Anterior cingulate cortex (tissue), 58 donors: ENCODE results near the gene KRT84.
"Not testable (repeated sequence)": the region's sequence is repeated elsewhere in the genome, so short reads cannot be mapped to it uniquely, and the experiment has no call there.

Experiments
- DNase-seq, 58 donors: peaks; one replicate each; lab custom pipeline; 2025; lab: John Stamatoyannopoulos, UW

KRT84 gene

GRCh38 chr12:52347551-52348510, 37.6 kb downstream of the KRT84 start:
- DNase-seq, result no peak

DNA sequence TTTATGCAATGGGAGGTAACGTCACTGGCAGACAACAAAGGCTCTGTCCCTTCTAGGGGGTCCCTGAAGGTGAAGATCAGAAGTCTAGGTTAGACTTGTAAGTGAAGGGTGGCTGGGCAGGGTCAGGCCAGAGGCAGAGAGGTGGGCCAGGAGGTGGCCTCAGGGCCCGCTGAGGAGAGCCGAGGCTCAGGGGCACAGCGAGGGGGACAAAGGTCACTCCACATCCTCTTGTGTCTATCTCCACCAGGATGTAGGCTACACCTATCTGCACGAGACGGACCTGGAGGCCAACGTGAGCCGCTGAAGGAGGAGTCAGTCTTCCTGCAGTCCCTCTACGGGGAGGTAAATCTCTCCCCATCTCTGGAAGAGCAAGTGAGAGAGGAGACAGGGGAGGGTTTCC, 38.4 kb downstream of the KRT84 start:
- DNase-seq, result no peak

GRCh38 chr12:52346593-52346992, 38.9 kb downstream of the KRT84 start:
- DNase-seq, result peak in 43 of 58 donors; percentile 5 to 80 (median 35)

GRCh38 chr12:52345041-52345440, 40.4 kb downstream of the KRT84 start:
- not testable (repeated sequence) for DNase-seq

DNA sequence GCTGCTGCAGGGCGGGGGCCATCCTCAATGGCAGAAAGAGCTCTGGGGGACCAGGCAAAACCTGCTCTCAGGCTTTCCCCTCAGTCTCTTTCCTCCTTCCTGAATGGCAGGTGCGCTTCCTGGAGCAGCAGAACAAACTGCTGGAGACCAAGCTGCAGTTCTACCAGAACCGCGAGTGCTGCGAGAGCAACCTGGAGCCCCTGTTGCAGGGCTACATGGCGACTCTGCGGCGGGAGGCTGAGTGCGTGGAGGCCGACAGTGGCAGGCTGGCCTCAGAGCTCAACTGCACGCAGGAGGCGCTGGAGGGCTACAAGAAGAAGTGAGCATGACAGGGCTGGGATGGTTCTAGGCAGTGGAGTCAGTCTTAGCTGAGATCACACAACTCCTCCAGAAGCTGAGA, 41.3 kb downstream of the KRT84 start:
- no peak for DNase-seq

DNA sequence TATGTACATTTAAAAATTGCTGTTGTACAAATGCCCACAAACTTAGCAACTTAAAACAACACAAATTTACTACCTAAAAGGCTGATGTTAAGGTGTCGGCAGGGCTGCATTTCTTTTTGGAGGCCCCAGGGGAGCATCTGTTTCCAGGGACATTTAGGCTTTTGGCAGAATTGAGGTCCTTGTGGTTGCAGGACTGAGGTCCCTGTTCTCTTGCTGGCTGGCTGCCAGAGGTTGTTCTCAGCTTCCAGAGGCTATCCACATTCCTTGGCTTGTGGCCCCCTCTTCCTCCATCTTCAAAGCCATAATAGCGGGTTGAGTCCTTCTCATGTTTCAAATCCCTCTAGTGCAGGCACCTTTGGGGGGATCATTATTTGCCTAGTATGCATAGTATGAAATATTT, 41.9 kb downstream of the KRT84 start:
- no peak for DNase-seq

DNA sequence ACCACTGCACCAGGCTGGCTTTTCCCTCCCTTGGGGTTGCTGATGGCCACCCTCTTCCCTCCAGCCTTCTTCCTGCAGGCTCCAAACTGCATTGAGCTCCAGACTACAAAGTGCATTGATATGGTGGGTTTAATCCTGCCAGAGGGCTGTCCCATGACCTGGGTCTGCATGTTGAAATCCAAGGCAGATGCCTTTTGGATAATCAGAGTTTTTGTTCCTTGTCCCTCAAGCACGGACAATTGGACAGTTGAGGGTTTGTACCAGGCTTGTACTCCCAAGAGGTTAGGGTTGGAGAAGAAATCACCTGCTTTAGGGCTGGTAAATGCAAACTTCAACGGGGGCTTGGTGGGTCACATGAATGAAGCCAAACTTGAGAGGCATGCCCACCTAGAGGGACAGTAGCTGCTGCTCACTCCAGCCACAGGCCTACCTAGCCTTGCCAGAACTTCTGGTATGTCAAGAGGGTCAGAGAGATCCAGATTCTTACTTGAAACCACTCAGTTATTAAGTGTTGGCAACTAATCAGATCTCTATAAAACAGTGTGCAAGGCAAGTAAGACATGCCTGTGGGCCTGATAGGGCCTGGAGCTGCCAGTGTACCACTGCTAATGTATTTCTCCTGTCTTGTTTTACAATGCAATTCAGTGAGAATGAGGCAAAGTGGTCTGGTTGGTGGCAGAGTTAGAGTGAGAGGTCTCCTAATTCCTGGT, 42.5 kb downstream of the KRT84 start:
- DNase-seq, result no peak

- DNase-seq, result no peak
Observed at GRCh38 chr12:52341066-52341580, 44.3 kb downstream of the KRT84 start.

DNA sequence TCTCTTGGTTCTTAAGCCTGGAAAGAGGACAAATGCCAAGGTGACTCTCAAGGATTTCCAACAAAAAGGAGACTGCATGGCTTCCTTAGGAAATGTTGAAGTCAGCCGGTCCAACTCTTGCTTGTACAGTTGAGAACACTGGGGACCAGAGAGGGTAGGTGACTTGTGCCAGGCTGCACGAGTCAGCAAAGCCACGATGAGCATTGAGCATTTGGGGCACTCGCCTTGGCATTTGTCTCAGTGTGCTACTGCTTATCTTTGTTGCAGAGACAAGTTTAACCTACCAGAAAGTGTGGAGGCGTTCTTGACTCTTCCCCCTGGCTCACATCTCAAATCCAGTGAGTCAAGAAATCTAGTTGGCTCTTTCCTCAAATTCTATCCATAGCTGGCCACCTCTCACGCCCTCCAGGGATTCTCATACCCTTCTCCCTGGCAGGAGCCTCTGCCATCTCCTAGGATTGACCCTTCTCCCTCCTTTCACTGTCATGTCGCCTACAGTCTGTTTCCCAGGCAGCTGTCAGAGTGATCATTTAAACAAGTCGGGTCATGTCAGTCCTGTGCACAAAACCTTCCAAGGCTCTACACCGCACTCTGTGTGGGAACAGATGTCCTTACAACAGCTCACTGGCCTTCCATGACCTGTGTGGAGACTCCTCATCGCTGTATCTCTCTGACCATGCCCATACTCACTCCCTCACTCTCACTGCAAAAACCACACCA, 47.1 kb downstream of the KRT84 start:
- no peak for DNase-seq

DNA sequence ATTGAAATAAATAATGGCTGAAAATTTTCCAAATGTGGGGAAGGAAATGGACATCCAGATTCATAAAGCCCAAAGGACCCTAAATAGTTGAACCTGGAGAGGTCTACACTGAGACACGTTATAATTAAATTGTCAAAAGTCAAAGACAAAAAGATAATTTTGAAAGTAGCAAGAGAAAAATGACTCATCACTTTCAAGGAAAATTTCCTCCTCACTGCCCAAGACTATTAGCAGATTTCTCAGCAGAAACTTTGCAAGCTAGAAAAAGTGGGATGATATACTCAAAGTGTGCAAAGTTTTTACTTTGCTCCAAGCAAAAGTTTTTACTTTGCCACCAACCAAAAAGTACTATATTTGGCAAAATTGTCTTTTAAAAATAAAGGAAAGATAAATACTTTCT, 48.4 kb downstream of the KRT84 start:
- DNase-seq, result no peak

- DNase-seq, result no peak
Observed at GRCh38 chr12:52336641-52337040, 48.8 kb downstream of the KRT84 start.

DNA sequence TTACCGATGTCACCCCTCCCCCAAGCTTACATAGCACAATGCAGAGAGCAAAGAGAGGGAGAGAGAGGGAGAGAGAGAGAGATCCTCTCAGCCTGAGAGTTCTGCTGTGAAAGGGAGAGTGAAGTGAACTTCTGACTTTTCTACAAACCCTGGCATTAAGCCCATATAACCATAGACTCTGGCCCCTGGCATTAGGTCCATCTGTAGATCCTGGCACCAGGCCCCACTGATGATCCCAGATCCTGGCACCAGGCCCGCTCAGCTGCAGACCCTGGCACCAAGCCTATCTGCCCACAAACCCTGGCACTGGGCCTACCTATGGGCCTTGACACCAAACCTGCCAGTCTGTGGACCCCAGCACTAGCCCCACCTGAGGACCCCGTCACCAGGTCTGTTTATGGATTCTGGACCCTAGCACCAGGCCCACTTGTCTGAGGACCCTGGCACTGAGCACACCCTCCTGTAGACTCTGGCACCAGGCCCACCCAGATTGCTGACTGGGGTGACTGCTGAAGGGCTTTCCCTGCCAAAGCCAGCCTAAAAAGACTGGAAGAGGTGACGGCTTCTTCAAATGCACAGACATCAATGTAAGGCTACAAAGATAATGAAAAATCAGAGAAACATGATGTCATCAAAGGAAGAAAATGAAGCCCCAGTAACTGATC, 49.7 kb downstream of the KRT84 start:
- no peak for DNase-seq

GRCh38 chr12:52334185-52334584, 51.3 kb downstream of the KRT84 start:
- DNase-seq, result no peak

GRCh38 chr12:52333321-52333720, 52.1 kb downstream of the KRT84 start:
- no peak for DNase-seq

- no peak for DNase-seq
Observed at GRCh38 chr12:52332381-52332780, 53.1 kb downstream of the KRT84 start.

DNA sequence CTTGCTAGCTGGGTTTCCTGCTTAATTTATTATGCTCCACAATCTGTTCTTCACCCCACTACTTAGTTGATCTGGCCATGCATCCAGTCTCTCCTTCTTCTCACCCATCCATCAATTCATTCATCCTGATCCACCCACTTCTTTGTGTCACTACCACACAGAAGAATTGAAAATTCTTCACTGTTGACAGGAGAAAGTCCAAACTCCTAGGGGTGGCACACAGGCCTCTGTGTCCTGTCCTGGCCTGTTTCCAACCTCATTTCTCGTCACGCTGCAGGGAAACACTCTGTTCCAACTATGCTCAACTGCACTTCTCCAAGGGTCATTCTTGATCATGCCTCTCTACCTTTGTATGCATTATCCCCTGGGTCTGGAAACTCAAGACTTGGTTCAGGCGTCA, 53.6 kb downstream of the KRT84 start:
- DNase-seq, result no peak

DNA sequence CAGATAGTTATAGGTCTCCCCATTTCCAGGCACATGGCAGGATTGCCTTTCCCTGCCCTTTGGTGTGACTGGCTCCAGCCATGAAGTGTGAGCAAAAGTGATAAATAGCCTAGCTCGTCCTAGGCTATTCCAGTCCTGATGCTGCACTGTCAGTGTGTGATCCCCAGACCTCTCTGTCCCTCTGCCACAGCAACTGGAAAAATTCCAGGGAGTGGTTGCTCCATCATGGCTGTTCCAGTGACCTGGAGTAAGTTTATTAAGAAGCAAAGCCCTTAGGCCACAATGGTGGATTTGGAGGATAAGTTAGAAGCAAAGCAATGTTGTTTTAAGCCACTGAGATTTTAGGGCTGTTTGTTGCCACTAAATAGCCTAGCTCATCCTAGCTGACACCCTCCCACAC, 54.4 kb downstream of the KRT84 start:
- DNase-seq, result no peak

DNA sequence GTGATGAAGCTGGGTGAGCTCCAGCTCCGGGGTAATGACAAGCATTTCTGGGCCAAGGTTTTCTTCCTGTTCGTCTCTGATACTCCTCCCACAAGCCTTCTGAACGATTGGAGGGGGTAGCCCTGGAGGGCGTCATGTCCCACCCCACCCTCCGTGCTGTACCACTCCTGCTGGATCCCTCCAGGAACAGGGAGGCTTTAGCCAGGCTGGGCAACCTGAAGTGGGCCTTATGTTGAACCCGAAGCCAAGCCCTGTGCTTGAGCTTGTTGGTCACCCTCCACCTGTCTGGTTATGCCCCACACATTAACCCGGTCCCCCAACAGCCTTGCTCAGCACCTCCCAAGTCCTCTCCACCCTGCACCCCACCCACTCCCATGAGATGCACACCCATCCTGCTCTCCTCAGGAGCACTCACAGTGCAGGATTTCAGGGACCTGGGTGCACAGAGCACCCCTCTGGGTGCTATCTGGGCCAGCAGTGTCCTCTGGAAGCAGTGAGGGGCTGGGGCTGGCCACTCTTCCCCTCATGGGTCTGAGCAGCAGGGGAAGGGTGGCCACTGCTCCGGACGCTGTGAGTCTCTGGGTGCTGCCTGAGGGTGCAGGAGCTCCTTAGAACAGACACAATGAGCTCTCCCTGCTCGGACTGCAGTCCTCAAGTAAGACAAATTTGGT, 57.5 kb downstream of the KRT84 start:
- DNase-seq, result no peak
